Endothelial cell of umbilical vein (primary cell): ENCODE data around the gene HHLA2. TPM values are rescaled to one million over a fixed set of nuclear protein-coding genes. Genes with fewer than 3 reads are reported as not detected.

ENCODE experiments used
- BruUV-seq: library from RNA; stranded (reverse); fragments of 400-500 nt; replicated peaks from 2 replicates; lab custom pipeline; 2021; lab: Mats Ljungman, UMichigan
- CTCF ChIA-PET: fragments of 300-600, 350-600 bp; sonication (Branson Sonifier 250); formaldehyde crosslinking; loops from one replicate; lab custom pipeline; 2021; ENCODE audit warnings: antibody characterized with exemption, inconsistent platforms; lab: Charles Lee
- POLR2A ChIA-PET: fragments of 300-600, 350-600 bp; sonication (Branson Sonifier 250); formaldehyde crosslinking; loops from one replicate; lab custom pipeline; 2021; ENCODE audit warnings: antibody characterized with exemption, inconsistent platforms; lab: Charles Lee
- DNase-seq: peaks from one replicate; pipeline ENCODE4 v3.0.0-alpha.2; 2011; ENCODE audit warnings: low read depth, low spot score
- FAIRE-seq: peaks from 2 replicates; lab custom pipeline; 2011; peaks lifted over from hg19 to GRCh38; lab: Jason Lieb, UNC
- H2AFZ ChIP-seq: 2 replicates; pipeline ENCODE4 v1.6.0; 2012; ENCODE audit warnings: low read depth, low read length, control low read depth, inconsistent platforms
- H3K27ac ChIP-seq: 2 replicates; pipeline ENCODE4 v1.5.1; 2011; ENCODE audit warnings: low read depth, mild to moderate bottlenecking, control low read depth, low read length, moderate library complexity; ENCODE audit not compliant: insufficient read depth
- H3K27me3 ChIP-seq, 2 experiments: 2 replicates each; pipeline versions ENCODE4 v1.6.0 to v1.6.1; 2011; ENCODE audit warnings: low read length in 2 of 2, mixed read lengths in 1 of 2; ENCODE audit not compliant: control insufficient read depth in 2 of 2, insufficient read depth in 2 of 2
- H3K36me3 ChIP-seq, 2 experiments: 2 replicates in 1 of 2; 3 replicates in 1 of 2; pipeline ENCODE4 v1.5.1; 2011; ENCODE audit warnings: low read length in 2 of 2, mild to moderate bottlenecking in 1 of 2, moderate library complexity in 1 of 2; ENCODE audit not compliant: control insufficient read depth in 2 of 2, insufficient read depth in 2 of 2; ENCODE audit errors: extremely low read depth in 1 of 2
- H3K4me1 ChIP-seq: 3 replicates; pipeline ENCODE4 v1.5.1; 2011; ENCODE audit warnings: mild to moderate bottlenecking, low read length; ENCODE audit not compliant: control insufficient read depth, insufficient read depth; ENCODE audit errors: extremely low read depth
- H3K4me2 ChIP-seq: 2 replicates; pipeline ENCODE4 v1.6.1; 2011; ENCODE audit warnings: low read length, control low read depth, mixed read lengths; ENCODE audit not compliant: insufficient read depth
- H3K4me3 ChIP-seq, 3 experiments: fragments of 200-600 bp in 1 of 3; sonication (generic), shearing (Covaris generic) in 1 of 3; replicated peaks in 1 of 3; 2 replicates each; pipeline ENCODE4 v1.5.1; 2011 to 2016; ENCODE audit warnings: control low read depth in 3 of 3, low read length in 3 of 3, mild to moderate bottlenecking in 2 of 3, inconsistent platforms in 1 of 3, low read depth in 1 of 3, moderate library complexity in 1 of 3; ENCODE audit not compliant: insufficient read depth in 1 of 3
- H3K79me2 ChIP-seq: 2 replicates; pipeline ENCODE4 v1.6.0; 2012; ENCODE audit warnings: low read length, inconsistent platforms; ENCODE audit not compliant: control insufficient read depth, insufficient read depth
- H3K9ac ChIP-seq: replicated peaks from 2 replicates; pipeline ENCODE3; 2011; ENCODE audit warnings: low read length, control low read depth; ENCODE audit not compliant: insufficient read depth; ENCODE audit errors: extremely low read depth
- H3K9me1 ChIP-seq: replicated peaks from 3 replicates; pipeline ENCODE4 v1.6.0; 2011; ENCODE audit warnings: mild to moderate bottlenecking, low read length; ENCODE audit not compliant: control insufficient read depth, insufficient read depth; ENCODE audit errors: extremely low read depth
- H3K9me3 ChIP-seq: replicated peaks from 2 replicates; pipeline ENCODE4 v1.5.1; 2012; ENCODE audit warnings: low read length, inconsistent platforms; ENCODE audit not compliant: control insufficient read depth, insufficient read depth
- H4K20me1 ChIP-seq: replicated peaks from 2 replicates; pipeline ENCODE3; 2011; ENCODE audit warnings: mild to moderate bottlenecking, low read length; ENCODE audit not compliant: control insufficient read depth, insufficient read depth; ENCODE audit errors: extremely low read depth
- CTCF ChIP-seq, 2 donors: IDR thresholded peaks; 1 replicate in 1 of 2; 2 replicates in 1 of 2; pipeline ENCODE4 v1.5.1; 2011; ENCODE audit warnings: low read length in 2 of 2, mild to moderate bottlenecking in 2 of 2, moderate library complexity in 2 of 2, control low read depth in 1 of 2, inconsistent platforms in 1 of 2, low read depth in 1 of 2; ENCODE audit not compliant: insufficient read depth in 1 of 2; ENCODE audit errors: extremely low read depth in 1 of 2
- EZH2 ChIP-seq: IDR thresholded peaks from 2 replicates; pipeline ENCODE4 v1.6.1; 2012; ENCODE audit warnings: borderline replicate concordance, low read depth, mild to moderate bottlenecking, moderate library complexity, low read length, inconsistent platforms; ENCODE audit not compliant: severe bottlenecking
- FOS ChIP-seq: IDR thresholded peaks from 2 replicates; pipeline ENCODE4 v1.6.1; 2011; ENCODE audit warnings: mild to moderate bottlenecking, low read length, moderate library complexity, borderline replicate concordance; ENCODE audit not compliant: insufficient read depth
- GATA2 ChIP-seq: IDR thresholded peaks from 2 replicates; pipeline ENCODE4 v1.7.0; 2011; ENCODE audit warnings: low read depth, mild to moderate bottlenecking, moderate library complexity, mixed read lengths, low read length; ENCODE audit not compliant: insufficient read length, insufficient read depth
- JUN ChIP-seq: IDR thresholded peaks from 2 replicates; pipeline ENCODE4 v1.6.1; 2011; ENCODE audit warnings: borderline replicate concordance, low read depth; ENCODE audit not compliant: insufficient read length, insufficient read depth
- MAX ChIP-seq: IDR thresholded peaks from 2 replicates; pipeline ENCODE4 v1.6.1; 2011; ENCODE audit not compliant: insufficient read depth, insufficient read length
- MYC ChIP-seq: IDR thresholded peaks from one replicate; pipeline ENCODE4 v1.6.1; 2011; ENCODE audit warnings: mild to moderate bottlenecking, low read depth, low read length
- POLR2A ChIP-seq: IDR thresholded peaks from 2 replicates; pipeline ENCODE4 v1.6.1; 2012; ENCODE audit warnings: low read depth, mild to moderate bottlenecking, control low read depth, low read length
- POLR2AphosphoS5 ChIP-seq: IDR thresholded peaks from 2 replicates; pipeline ENCODE4 v1.6.1; 2012; ENCODE audit warnings: low read depth, mild to moderate bottlenecking, control low read depth, low read length, moderate library complexity; ENCODE audit not compliant: insufficient read depth
- dilution Hi-C: fragments of 300-500 bp; cut with MboI; formaldehyde crosslinking; loops from one replicate; pipeline ENCODE4 v1.15.0; 2019; ENCODE audit warnings: low sequenced_read_pairs; ENCODE audit not compliant: extremely low pct_ligation_motif_present
- intact Hi-C: fragments of 100-400 bp; cut with micrococcal nuclease; formaldehyde crosslinking; loops from one replicate; pipeline ENCODE4 v1.10.0; 2022
- polyA plus RNA-seq, 4 experiments: library from polyadenylated mRNA; depleted of rRNA in 3 of 4; stranded (reverse) in 3 of 4; unstranded in 1 of 4; fragments of >200 nt; gene quantifications; 2 replicates each; pipeline versions ENCODE4 v1.2.1 to v1.2.3, GENCODE V29; 2011 to 2012; ENCODE audit warnings: missing spikeins in 1 of 4
- total RNA-seq: library from RNA; stranded (reverse); gene quantifications from 2 replicates; pipeline ENCODE4 v1.2.3, GENCODE V29; 2021

HHLA2 gene
- total and polyA plus RNA-seq, 2 donors (not counting 3 experiments of a cell fraction or from before 2014, with no cell fraction given): not detected

- Histone ChIP-seq H4K20me1 (no peaks in the 10 kb centered on the region), H3K4me2 (no peak overlapping the region), H3K36me3 (no peaks in the 10 kb centered on the region), H3K27me3 (peaks cover 2 to 3% of the 10 kb centered on the region in 2 experiments), H3K9me1 (no peaks in the 10 kb centered on the region), H2AFZ (no peak overlapping the region), H3K4me1 (no peaks in the 10 kb centered on the region), H3K9ac (no peak overlapping the region), H3K79me2 (no peaks in the 10 kb centered on the region), H3K27ac (no peak overlapping the region), H3K9me3 (no peaks in the 10 kb centered on the region), H3K4me3 (no peak overlapping the region)
- POLR2A ChIA-PET: no interaction called here
- intact Hi-C loops (no loop called here), dilution Hi-C loops (no loop called here)
- no peak for DNase-seq
- CTCF ChIA-PET: no interaction called here
- FAIRE-seq: no peak
- TF ChIP-seq JUN (no peak), POLR2AphosphoS5 (no peak), GATA2 (no peak), FOS (no peak), EZH2 (no peak), CTCF (IDR thresholded peaks at IDR 0.05; ENCODE audit: extremely low read depth in 1 of 2, insufficient read depth in 1 of 2, low read depth in 1 of 2, low read length in 2 of 2) (no peak), MYC (no peak), POLR2A (no peak), MAX (no peak)
- BruUV-seq: no TSS peak
Measured at GRCh38 chr3:108285176-108285575, 11.2 kb upstream of the HHLA2 start.
